GM21723 (cell line): ENCODE results near the gene RASGRP3.
A peak's percentile ranks its signal among the peaks of the same experiment; 100 is the strongest.
"Not testable (repeated sequence)": the region's sequence is repeated elsewhere in the genome, so short reads cannot be mapped to it uniquely, and the experiment has no call there.

Experiments
- ATAC-seq: cut with Tn5 transposase; IDR thresholded peaks from one replicate; pipeline ENCODE4 v1.9.1; 2021; ENCODE audit warnings: mild to moderate bottlenecking, moderate library complexity; ENCODE audit not compliant: unreplicated experiment

RASGRP3 gene

DNA sequence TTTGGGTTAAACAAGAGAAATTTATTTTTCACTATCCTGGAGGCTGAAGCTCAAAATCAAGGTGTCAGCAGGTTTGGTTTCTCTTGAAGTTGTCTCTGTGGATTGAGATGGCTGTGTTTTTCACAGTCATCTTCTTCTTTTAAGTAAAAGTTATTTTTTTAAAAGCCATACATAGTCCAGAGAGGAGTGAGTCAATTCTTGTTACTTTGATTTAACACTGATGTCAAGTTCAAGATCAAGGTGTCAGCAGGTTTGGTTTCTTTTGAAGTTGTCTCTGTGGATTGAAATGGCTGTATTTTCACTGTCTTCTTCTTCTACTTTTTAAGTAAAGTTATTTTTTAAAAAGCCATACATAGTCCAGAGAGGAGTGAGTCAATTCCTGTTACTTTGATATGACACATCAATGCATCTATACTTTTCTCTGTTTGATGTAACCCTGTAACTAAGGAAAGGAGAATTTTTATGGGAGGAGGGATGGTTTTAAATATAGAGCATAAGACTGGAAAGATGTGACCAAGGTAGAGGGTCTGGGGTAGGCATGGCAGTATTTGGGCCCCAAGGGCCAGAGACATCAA, 22.5 kb upstream of the RASGRP3 start:
- no peak for ATAC-seq

DNA sequence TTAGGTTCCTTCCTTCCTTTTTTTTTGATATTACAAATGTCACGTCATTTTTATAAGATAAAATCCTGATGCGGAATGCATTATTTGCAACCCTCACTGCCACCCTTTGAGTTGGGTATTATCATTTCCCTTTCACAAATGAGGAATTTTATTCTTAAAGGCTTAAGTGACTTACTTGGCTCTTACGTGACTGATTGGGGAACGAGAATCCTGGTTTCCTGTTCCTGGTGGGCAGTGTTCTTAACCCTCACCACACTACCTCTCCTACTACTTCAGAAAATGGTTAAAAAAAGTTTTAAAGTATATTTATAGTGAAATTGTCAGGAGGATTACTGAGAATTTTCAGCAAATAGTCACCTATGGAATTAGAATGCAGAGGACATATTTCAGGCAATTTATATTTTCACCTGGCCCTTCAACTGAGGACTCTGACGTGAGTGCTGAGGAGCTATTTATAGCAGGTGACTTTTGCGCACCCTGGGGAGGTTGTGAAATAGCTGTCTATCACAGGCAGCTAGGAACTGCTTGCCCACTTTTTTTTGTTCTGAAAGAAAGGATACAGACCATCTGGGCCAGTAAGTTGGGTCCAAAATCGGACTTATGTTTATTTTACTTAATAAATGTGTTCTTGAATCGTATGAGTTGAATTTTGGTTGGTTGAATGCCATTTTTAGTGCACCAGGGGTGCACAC, 18.7 kb upstream of the RASGRP3 start:
- ATAC-seq = peak; percentile 94

DNA sequence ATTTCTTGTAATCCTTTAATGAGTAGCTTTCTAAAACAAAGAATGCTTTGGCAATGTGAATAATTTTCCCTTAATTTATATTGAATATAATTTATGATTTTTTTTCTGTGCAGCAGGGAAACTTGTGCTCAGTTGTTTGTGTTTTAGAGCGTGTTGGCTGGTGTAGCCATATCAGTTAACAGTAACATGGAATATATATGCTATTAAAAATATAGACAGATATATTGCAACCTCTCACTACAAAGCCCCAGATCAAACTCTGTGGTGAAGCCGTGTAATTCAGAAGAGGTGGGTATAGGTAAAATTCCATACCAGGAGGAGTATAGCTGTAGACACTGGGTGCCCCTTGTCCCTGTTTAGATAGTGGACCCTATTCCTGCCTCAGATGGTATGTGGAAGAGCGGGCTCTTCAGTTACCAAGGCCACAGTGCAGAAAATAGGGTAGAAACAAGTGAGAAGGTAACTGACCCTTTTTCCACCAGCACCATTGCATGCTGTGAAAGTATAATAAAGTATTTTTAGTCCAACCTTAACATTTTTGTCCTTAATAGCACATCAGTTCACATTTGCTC, 18.1 kb upstream of the RASGRP3 start:
- peak; percentile 15 for ATAC-seq

DNA sequence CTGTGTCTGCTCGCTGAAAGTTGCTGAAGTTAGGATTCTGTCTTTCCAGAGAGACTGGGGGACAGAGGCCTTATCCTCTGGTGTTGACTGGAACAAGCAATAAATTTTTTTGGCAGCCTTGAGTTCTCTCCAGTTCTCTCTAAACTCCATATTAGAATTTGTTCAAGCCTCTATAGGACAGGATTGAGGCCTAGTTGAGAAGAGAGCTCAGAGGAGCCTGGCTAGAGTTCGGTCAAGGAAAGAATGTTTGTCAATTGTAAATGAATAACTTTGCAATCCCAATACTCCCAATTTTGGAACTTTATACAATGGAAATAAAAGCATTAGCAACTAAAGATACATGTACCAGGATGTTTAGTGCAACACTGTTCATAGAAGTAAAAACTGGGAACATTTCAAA, 16.7 kb upstream of the RASGRP3 start:
- ATAC-seq = no peak

DNA sequence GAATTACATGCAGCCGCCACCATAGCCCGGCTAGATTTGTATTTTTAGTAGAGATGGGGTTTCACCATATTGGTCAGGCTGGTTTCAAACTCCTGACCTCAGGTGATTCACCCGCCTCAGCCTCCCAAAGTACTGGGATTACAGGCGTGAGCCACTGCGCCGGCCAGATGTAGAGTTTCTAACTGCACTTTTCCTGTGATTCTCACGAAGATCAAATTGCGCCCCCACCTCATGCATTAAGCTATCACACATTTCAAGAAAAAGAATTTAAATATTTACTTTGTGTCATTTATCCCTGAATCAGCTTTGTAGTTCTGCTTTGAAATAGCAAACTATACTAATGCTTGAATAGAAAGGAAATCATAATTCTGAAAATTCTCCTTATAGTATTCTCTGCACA, 13.9 kb upstream of the RASGRP3 start:
- ATAC-seq = not testable (repeated sequence)

DNA sequence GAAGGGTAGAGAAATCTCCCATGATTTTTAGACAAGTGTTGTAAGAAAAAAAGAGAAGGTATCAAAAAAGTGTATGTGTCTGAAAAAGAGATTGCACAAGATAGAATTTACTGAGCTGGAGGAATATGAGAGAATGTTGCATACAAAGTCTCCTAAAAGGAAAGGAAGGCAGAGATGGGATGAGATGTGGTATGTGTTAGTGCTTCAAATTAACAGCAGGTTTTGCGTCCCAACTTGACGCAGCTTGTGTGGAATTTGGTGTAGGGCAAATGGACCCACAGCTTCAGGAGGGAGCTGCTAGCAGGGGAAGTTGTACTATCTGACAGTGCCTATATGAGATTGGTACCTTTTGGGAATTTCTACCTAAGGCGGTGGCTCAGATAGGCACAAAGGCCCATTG, 9.0 kb upstream of the RASGRP3 start:
- ATAC-seq = no peak

DNA sequence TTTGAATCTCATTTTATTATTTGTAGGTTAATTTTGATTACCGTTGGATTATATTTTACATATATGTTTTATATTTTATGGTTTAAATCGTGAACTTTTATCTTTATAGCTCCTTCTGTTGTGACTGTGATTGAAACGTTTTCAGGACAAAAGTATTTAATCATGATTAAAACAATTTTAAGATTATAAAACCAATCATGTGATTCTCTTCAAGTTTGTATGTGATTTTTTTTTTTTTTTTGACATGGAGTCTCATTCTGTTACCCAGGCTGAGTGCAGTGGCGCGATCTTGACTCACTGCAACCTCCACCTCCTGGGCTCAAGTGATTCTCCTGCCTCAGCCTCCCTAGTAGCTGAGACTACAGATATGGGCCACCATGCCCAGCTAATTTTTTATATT, 7.2 kb upstream of the RASGRP3 start:
- ATAC-seq = no peak

DNA sequence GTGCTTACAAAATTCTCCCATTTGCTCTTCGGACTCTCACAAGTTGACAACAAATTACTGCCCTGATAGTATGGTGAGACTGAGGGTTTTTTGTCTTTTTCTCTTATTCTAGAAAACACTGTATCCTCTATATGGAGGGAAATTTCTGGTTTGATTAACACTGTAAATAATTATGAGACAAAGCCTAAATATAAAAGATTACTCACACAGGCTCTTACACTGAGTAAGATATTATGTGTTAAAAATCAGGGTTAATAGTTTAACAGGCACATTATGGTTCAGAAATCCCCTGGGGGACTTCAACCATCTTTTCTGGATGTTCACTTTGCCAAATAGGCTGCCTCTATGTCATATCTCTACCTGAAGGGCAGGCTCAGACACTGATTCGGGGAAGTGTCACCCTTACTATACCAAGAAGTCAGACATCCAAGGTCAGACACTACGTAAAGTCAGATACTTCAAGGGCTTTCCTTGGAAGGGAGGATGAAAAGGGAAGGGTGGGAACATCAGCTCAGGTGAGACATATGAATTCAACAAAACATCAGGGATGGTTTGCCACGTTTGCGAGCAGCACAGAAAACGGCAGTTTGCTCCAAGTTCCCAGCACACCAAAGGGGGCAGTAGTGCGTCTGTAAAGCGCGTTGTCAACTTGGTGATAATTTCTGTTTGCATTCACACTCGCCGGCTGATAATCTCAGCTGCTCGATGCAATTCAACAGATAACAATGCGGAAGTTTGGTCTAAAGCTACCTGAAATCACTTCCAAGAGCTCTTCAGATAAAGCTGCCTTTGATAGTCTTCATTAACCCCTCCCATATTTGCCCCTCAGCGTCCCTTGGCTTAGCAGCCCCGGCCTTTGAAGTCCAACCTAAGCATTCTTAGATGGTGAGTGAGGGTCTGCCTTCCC, 972 bp upstream of the RASGRP3 start:
- peak; percentile 55 for ATAC-seq

DNA sequence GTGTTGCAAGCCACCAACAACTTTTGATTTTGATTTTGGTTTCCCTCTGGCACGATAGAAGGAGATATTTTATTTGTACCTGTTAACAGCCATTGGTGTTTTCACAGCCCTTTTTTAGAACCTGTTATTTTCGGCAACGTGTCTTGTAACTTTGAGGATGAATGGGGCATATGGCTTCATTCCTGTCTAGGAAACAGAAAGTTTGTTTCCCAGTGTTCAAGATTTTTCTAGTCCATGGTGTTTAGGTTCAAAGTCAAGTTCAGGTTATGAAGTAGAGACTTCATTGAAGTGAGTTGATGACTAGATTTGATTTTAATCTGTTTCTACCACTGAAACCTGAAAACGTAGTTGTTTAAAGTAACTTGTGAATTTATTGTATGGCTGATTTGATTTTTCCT, 343 bp downstream of the RASGRP3 start:
- ATAC-seq = no peak

DNA sequence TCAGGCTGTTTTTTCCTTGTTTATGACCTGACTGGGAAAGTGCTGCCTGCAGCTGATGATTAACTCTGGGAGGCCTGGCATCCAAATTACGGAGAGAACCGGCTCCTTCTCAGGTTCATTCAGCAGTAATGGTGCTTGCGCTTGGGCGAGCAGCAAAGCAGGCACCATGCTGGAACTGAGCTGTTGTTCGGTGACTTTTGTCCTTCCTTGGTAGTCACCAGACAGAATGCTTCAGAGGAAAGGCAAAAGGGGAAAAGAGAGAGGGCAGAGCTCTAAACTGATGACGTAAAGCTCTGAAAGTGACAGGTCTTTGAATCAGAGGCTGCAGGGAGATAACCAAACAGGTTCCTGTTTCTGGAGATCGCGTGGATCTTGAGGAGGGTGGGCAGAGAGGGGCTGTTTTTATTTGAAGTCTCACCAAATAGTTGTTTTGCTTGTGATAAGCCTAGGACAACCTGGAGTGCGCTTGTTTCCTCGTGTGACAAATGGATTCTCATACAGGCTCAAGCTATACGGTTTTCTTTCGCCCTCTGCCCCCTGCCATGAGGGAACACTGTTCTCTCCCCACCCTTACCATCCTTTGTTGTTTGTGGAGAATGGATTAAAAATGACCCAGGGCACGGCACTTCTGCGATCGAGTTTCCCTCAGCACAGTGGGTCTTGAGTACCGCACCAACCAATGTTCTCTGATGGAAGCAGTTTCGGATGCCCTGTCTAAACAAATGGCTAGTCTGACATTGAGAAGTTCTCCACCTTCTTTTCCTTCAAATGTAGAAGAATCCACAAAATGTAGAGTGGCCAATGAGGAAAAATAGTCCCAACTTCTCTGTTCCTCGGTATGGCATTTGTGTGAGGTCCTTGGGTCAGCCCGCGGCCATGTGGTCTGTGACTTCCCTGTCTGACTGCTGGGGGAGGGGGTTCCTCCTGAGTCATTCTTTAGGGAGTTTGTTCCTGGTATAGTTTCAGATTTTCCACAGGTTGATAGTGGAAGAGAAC, 1.3 kb downstream of the RASGRP3 start:
- peak; percentile 40 for ATAC-seq

DNA sequence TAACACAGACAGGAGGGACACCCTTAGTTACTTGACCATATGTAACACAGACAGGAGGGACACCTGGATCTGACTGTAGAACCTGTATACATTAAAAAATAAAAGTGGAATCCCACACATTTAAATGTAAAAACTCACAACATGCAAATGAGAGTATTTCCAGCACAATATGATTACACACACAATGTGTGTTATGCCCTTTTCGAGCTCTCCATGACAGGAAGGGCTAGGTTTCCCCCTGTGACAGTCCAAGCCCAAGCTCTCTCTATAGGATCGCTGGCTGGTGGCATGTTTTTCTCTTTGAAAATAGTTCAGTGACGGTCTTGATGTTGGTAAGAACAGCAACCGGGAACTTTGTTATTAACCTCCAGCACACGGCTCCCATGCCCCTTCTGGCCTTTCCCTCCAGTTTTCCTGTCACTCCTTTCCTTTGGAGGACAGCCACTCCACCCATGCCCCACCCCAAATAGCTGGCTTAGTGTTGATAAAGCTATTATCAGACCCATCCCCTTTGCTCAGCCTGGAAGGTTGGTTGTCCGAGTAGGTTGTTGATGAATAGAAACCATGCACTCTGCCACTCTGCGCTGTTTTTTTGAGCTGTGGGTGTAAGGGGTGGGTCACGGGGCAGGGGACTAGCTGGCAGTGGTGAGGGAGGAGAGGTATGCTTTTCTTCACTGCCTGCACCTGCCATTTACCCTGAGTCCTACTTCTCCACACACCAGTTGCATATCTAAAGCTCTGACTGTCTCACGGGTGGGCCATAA, 2.7 kb downstream of the RASGRP3 start:
- ATAC-seq = no peak

DNA sequence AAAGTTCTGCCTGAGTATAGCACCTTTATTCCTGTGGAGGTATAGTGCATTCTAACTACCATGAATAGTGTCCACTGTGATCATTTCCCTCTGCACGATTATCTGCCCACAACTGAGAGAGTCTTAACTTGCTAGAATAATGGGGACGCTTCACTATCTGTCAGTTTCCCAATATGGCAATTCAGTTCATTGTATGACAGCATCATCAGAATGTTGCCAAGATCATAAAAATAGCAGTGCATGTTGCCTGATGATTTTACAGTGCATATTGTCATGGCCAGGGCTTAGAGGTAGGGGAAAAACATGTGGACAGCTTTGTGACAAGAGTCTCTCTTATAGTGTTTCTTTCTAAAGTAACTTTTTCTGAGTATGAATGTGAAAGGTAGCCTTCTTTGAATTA, 6.1 kb downstream of the RASGRP3 start:
- no peak for ATAC-seq

DNA sequence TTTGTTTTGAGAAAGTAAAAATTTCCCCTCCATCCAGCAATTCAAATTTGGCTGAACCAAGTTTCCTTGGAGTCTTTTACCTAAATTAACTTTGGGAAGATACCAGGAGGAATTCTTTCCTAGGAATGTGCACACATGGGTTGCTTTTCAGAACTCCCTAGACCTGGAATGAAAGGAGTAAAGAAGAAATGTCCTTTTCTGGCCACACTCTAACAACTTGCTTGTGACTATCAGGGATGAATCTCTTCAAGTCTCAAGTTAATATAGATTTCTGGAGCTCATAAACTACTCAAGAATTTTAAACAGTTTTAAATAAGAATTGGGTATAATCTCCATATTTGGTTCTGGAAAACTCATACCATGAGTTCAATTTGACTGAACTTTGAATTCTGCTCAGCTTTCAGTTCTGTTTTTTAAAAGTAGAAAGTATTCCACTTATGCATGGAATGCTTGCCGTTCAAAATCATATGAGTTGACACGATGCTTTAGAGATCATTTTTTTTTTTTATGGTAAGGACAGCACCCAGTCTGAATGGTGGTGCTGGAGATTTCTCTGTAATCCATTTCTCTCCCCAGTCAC, 7.7 kb downstream of the RASGRP3 start:
- peak; percentile 24 for ATAC-seq

DNA sequence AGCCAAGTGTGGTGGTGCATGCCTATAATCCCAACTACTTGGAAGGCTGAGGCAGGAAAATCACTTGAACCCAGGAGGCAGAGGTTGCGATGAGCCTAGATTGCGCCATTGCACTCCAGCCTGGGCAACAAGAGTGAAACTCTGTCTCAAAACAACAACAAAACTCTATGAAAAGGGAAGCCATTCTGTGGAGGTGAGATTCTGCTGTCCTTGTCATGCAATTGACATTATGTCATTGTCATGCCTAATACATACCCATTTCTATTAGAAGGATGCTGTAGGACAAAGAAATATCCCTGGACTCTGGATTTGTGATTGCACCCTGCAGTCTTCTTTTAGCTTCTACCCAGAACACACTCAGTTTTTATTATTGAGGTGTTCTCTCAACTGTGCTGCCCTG, 8.6 kb downstream of the RASGRP3 start:
- ATAC-seq = no peak

DNA sequence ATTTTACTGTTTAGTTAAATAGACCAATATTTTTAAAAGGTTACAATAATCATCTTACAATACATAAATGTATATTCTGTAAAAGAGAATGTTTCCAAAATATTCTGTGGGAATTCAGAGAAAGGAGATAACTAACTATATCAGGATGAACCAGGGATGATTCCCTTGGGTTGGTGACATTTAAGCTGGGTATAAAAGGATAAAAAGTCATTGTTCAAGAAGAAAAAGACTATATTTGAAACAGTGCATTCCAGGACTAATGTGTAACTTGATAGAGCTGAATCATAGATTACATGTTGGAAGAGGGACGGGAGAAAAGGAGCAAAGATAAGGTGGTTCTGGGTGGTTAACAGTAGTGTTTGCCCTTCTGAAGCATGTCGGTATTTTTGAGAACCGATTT, 10.1 kb downstream of the RASGRP3 start:
- ATAC-seq = no peak

DNA sequence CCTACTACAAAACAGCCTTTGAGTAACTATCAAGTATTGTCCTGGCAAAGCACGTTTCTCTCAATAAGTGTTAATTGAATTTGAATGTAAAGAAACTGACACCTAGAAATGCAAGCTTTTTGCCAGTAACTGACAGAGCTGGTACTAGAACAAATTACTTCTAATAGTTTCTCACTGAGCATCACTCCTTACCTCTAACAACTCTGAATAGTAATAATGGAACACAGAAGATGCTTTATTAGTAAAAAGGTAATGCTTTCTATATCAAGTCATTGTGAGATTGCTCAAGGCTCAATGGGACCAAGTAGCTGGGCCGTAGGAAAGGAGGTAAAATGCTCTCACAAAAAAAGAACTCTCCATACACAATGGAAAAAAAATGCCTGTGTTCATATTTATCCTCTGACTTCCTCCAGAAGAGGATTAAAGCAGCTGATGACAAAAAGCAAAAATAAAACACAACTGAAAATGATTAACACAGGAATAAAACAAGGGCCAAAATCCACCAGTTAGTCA, 11.8 kb downstream of the RASGRP3 start:
- peak; percentile 45 for ATAC-seq

DNA sequence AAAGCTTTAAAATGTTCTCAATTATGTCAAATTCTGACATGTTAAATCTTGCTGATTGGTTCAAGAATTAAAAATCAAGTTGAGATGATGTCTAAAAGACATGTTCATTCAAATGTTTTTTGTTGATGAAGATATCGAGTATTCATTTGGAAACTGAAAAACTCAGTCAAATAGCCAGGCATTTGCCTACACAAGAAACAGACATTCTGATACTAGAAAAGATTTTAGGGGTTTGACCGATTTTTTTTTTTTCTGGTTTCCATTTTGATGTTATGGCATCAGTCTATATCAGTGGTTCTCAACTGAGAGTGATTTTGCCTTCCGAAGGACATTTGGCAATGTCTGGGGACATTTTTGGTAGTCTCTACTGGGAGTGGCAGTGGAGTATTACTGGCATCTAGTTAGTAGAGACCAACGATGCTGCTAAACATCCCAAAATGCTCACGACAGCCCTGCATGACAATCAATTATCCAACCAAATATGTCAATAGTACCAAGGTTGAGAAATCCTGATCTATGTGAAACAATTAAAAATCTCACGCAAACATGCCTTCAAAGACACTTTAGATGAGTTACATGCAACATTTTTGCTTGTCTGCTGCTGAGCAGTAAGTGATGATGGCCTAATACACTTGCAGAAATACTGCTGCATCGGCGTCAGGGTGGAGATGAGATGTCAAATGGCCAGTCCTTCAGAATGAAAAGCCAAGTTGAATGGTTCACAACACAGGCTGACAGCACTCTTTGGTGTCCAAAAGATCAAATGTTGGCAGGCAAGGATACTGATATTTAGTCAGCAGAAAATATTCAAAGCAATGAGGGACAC, 12.5 kb downstream of the RASGRP3 start:
- peak; percentile 61 for ATAC-seq

DNA sequence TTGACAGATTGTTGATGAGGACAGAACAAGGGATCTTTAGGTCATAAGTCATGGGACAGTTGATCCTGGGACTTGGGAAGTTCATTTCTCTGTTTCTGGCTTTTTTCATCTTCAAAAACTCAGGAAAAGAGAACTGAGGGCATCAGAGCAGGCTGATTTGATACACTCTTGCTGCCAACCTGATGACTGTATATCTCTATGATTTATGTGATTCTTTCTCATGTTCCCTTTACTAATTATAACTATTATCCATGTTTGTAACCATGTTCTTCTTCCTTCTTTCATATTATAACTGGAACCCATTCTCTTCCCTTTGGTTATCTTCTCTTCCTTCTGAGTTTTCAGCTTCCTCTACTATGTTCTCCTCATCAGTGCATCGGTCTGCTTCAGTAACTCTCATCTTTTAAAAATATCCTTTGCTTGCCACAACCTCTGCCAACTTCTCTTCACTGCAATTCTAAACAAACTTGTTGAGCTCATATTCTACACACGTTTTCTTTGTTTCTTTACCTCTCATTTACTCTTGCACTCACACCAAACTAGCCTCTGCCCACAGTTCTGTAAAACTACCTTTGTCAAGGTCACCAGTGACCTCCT, 13.5 kb downstream of the RASGRP3 start:
- ATAC-seq = no peak
